Immature natural killer cell (primary cell): ENCODE data around the gene ETS1. TPM values are rescaled to one million over a fixed set of nuclear protein-coding genes. Genes with fewer than 3 reads are reported as not detected.
A peak's percentile ranks its signal among the peaks of the same experiment; 100 is the strongest.

Source experiments
- DNase-seq, 3 donors: peaks; one replicate each; pipeline ENCODE4 v3.0.0; 2022; ENCODE audit warnings: mixed read lengths in 1 of 3
- H3K27ac Mint-ChIP-seq, 6 donors: one replicate each; pipeline ENCODE4 v1.8.0; 2020; ENCODE audit warnings: mixed read lengths in 6 of 6, mild to moderate bottlenecking in 5 of 6, inconsistent platforms in 4 of 6, moderate library complexity in 3 of 6
- H3K27me3 Mint-ChIP-seq, 3 donors: one replicate each; pipeline ENCODE4 v1.8.0; 2020 to 2021; ENCODE audit warnings: low read depth in 3 of 3, mild to moderate bottlenecking in 3 of 3, mixed read lengths in 3 of 3, moderate library complexity in 3 of 3, inconsistent platforms in 1 of 3
- H3K36me3 Mint-ChIP-seq, 3 donors: one replicate each; pipeline ENCODE4 v1.8.0; 2020; ENCODE audit warnings: mixed read lengths in 3 of 3, inconsistent platforms in 2 of 3, mild to moderate bottlenecking in 2 of 3
- H3K4me1 Mint-ChIP-seq, 2 donors: one replicate each; pipeline ENCODE4 v1.8.0; 2020; ENCODE audit warnings: inconsistent platforms in 2 of 2, mild to moderate bottlenecking in 2 of 2, mixed read lengths in 2 of 2, moderate library complexity in 1 of 2
- H3K4me3 Mint-ChIP-seq, 5 donors: one replicate each; pipeline ENCODE4 v1.8.0; 2020; ENCODE audit warnings: mild to moderate bottlenecking in 5 of 5, mixed read lengths in 5 of 5, inconsistent platforms in 3 of 5, moderate library complexity in 3 of 5
- H3K9me3 Mint-ChIP-seq, 6 donors: one replicate each; pipeline ENCODE4 v1.8.0; 2020; ENCODE audit warnings: mild to moderate bottlenecking in 6 of 6, mixed read lengths in 6 of 6, inconsistent platforms in 4 of 6, moderate library complexity in 3 of 6
- polyA plus RNA-seq, 3 donors: library from polyadenylated mRNA; unstranded; fragments of 300-500 nt; fragmentation: Illumina TruSeq; gene quantifications; one replicate each; pipeline ENCODE4 v1.2.3, GENCODE V29; 2021

Gene ETS1
- polyA plus RNA-seq, 3 donors from 2014 or later: 264 to 329 (median 284) TPM

DNA sequence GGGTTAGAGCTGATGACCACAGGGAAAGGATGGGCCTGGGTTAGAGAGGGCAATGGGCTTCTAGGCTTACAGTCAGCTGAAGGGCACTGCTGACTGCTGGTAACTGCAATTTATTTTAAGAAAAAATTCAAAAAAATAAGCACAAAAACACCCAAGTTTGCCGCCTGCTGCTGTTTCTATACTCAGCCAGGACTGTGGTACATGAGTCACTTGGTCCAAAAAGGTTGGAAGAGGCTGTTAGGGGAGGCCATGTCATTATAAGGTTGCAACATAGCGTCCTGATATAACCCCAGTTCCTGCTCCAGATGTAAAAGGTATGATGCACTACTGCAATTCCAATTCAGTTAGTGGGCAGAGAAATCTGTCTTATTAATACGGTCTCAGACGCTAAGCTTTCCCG lies 98.9 kb downstream of the ETS1 start:
- H3K27ac Mint-ChIP-seq: peak overlapping the region; percentile 73 to 95 (median 89)
- H3K4me3 Mint-ChIP-seq: no peak overlapping the region
- peaks cover 5 to 12% (median 7%) of the 10 kb centered on the region in 3 donors for H3K27me3 Mint-ChIP-seq
- peaks cover 92 to 100% of the 10 kb centered on the region in 2 donors for H3K4me1 Mint-ChIP-seq
- H3K9me3 Mint-ChIP-seq: no peaks in the 10 kb centered on the region
- peaks cover 49 to 73% (median 59%) of the 10 kb centered on the region in 3 donors for H3K36me3 Mint-ChIP-seq
- no peak for DNase-seq

- peaks cover 5 to 13% (median 12%) of the 10 kb centered on the region in 3 donors for H3K27me3 Mint-ChIP-seq
- H3K9me3 Mint-ChIP-seq: no peaks in the 10 kb centered on the region
- H3K4me3 Mint-ChIP-seq: peak overlapping the region in 1 of 5 donors; percentile 10
- H3K27ac Mint-ChIP-seq: peak overlapping the region; percentile 73 to 95 (median 87)
- peaks cover 52 to 78% (median 64%) of the 10 kb centered on the region in 3 donors for H3K36me3 Mint-ChIP-seq
- DNase-seq: no peak
- H3K4me1 Mint-ChIP-seq: peaks cover 92 to 100% of the 10 kb centered on the region in 2 donors
Observed at GRCh38 chr11:128487978-128488377, 99.4 kb downstream of the ETS1 start.

DNA sequence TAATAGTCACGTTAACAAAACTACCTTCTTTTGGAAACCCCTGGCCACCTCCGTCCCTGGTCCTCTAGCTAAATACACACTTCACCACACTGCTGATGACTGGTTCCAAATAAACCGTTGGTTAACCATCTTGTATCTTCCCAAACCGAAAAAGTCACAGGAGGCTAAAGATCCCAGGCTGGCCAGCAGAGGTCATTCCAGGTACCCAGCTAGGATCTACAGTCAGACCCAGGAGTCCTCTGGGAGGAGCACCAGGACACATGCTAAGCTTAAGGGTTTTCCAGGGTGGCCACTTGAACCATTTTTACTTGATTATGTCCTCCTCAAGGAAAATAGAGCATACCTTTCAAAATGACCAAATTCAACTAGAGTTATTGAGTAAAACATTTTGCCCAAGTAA lies 103.2 kb downstream of the ETS1 start:
- DNase-seq: no peak
- Mint-ChIP-seq H3K9me3 (no peaks in the 10 kb centered on the region), H3K27me3 (peaks cover 5 to 17% (median 13%) of the 10 kb centered on the region in 3 donors), H3K4me3 (peak overlapping the region; percentile 55 to 89 (median 79)), H3K27ac (peak overlapping the region; percentile 96 to 99 (median 98)), H3K4me1 (peaks cover 92 to 100% of the 10 kb centered on the region in 2 donors), H3K36me3 (peaks cover 50 to 88% (median 69%) of the 10 kb centered on the region in 3 donors)

GRCh38 chr11:128483211-128483788 lies 104.1 kb downstream of the ETS1 start:
- H3K4me3 Mint-ChIP-seq: peak overlapping the region; percentile 73 to 89 (median 80)
- H3K4me1 Mint-ChIP-seq: peaks cover 92 to 100% of the 10 kb centered on the region in 2 donors
- H3K36me3 Mint-ChIP-seq: peaks cover 49 to 88% (median 70%) of the 10 kb centered on the region in 3 donors
- H3K27me3 Mint-ChIP-seq: peaks cover 6 to 17% (median 12%) of the 10 kb centered on the region in 3 donors
- DNase-seq: peak; percentile 42 to 56 (median 48)
- no peaks in the 10 kb centered on the region for H3K9me3 Mint-ChIP-seq
- peak overlapping the region; percentile 96 to 99 (median 98) for H3K27ac Mint-ChIP-seq

DNA sequence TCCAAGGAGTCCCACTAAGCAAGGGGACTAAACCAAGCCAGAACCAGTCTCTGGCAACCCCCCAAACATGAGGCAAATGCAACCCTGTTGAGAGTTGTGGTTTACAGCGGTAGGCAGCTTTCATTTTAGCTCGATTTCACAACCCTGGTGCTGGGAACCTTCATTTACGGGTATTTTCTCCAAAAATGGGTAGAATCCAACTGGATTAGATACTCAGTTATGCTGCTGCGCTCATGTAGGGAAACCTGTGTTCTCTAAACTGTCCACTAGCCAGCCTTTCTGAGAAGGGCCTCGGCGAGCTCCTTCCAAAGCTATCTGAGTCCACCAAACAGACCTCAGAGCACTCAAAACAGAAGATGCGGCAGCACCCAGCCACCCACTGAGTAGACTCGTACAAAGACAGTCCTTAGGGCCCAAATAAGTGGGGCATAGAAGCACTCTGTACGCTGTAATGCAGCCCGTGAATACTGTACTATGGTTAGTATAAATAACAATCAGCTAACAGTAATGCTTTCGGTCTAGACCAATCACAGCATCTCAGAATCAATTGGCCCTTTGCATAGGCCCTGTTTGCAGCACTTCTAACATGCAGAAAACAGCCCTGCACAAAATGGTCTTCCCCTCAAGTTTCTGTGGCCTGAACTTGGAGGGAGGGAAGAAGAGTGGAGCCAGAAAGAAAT lies 104.7 kb downstream of the ETS1 start:
- peak; percentile 69 to 77 (median 76) for DNase-seq
- peak overlapping the region; percentile 96 to 99 (median 98) for H3K27ac Mint-ChIP-seq
- peaks cover 6 to 17% (median 11%) of the 10 kb centered on the region in 3 donors for H3K27me3 Mint-ChIP-seq
- H3K4me3 Mint-ChIP-seq: peak overlapping the region; percentile 73 to 89 (median 80)
- peaks cover 94 to 100% of the 10 kb centered on the region in 2 donors for H3K4me1 Mint-ChIP-seq
- no peaks in the 10 kb centered on the region for H3K9me3 Mint-ChIP-seq
- H3K36me3 Mint-ChIP-seq: peaks cover 52 to 88% (median 74%) of the 10 kb centered on the region in 3 donors

GRCh38 chr11:128482092-128482491 lies 105.3 kb downstream of the ETS1 start:
- Mint-ChIP-seq H3K9me3 (no peaks in the 10 kb centered on the region), H3K36me3 (peaks cover 53 to 91% (median 76%) of the 10 kb centered on the region in 3 donors), H3K27ac (peak overlapping the region; percentile 96 to 99 (median 98)), H3K4me1 (peaks cover 98 to 100% of the 10 kb centered on the region in 2 donors), H3K27me3 (peaks cover 6 to 17% (median 11%) of the 10 kb centered on the region in 3 donors), H3K4me3 (peak overlapping the region; percentile 73 to 89 (median 80))
- peak in 1 of 3 donors; percentile 40 for DNase-seq

DNA sequence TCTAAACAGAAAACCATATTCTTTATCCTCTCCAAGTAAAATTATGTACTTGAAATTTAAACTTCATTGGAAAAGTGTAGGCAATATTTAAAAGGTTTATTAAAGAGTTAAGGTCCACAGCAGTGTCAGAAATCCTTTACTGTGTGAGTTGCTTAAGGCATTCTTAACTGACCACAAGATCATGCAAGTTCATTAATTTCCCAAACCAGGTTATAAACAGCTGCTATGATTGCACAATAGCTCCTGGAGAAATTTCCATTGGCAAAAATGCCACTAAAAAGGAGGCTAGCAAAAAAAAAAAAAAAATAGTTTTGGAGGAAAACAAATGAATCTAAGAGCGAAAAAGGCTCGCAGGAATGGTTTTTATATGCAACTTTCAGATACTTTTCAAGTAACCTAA lies 106.2 kb downstream of the ETS1 start:
- peaks cover 57 to 91% (median 78%) of the 10 kb centered on the region in 3 donors for H3K36me3 Mint-ChIP-seq
- H3K4me3 Mint-ChIP-seq: peak overlapping the region; percentile 40 to 89 (median 80)
- peaks cover 6 to 23% (median 11%) of the 10 kb centered on the region in 3 donors for H3K27me3 Mint-ChIP-seq
- no peak for DNase-seq
- peak overlapping the region; percentile 96 to 99 (median 98) for H3K27ac Mint-ChIP-seq
- no peaks in the 10 kb centered on the region for H3K9me3 Mint-ChIP-seq
- H3K4me1 Mint-ChIP-seq: peaks cover 98 to 100% of the 10 kb centered on the region in 2 donors

DNA sequence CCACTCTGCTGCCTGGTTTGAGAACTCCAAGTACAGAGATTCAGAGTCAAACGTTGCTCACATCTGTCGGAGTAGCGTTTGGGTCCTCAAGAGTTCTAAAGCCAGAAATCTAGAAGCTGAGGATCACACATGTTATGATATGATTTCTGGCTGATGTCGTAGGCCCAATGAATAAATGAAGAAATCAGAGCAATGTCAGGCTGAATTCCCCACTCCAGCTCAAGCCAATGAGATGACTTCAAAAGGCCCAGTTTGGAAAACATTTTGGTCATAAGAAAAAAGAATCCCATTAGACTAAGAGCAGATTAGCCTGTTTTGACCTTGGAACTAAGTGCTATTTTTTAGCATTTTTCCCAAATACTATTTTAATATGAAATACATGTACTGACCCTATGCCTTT lies 106.7 kb downstream of the ETS1 start:
- H3K4me3 Mint-ChIP-seq: peak overlapping the region; percentile 40 to 89 (median 61)
- peak overlapping the region; percentile 96 to 99 (median 98) for H3K27ac Mint-ChIP-seq
- peaks cover 6 to 24% (median 11%) of the 10 kb centered on the region in 3 donors for H3K27me3 Mint-ChIP-seq
- no peaks in the 10 kb centered on the region for H3K9me3 Mint-ChIP-seq
- no peak for DNase-seq
- peaks cover 58 to 90% (median 73%) of the 10 kb centered on the region in 3 donors for H3K36me3 Mint-ChIP-seq
- peaks cover 99 to 100% of the 10 kb centered on the region in 2 donors for H3K4me1 Mint-ChIP-seq

DNA sequence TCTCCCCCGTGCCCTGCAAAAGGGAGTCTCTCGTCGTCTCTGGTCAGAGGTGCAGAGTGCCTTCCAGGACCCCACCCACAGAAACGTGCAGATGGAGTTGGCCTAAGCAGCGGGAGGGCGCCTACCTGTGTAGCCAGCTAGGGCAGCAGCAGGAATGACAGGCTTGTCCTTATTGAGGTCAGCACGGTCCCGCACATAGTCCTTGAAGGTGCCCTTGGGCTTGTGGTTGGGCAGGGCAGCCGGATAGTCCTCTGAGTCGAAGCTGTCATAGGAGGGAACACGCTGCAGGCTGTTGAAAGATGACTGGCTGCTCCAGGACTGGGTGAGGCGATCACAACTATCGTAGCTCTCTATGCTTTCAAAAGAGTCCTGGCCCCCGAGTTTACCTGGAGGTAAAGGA lies 107.3 kb downstream of the ETS1 start:
- peak overlapping the region; percentile 96 to 99 (median 98) for H3K27ac Mint-ChIP-seq
- no peak for DNase-seq
- peaks cover 6 to 29% (median 11%) of the 10 kb centered on the region in 3 donors for H3K27me3 Mint-ChIP-seq
- H3K4me1 Mint-ChIP-seq: peaks cover 100% of the 10 kb centered on the region in 2 donors
- H3K36me3 Mint-ChIP-seq: peaks cover 56 to 87% (median 69%) of the 10 kb centered on the region in 3 donors
- H3K4me3 Mint-ChIP-seq: peak overlapping the region; percentile 34 to 89 (median 61)
- no peaks in the 10 kb centered on the region for H3K9me3 Mint-ChIP-seq

- no peaks in the 10 kb centered on the region for H3K9me3 Mint-ChIP-seq
- peaks cover 100% of the 10 kb centered on the region in 2 donors for H3K4me1 Mint-ChIP-seq
- H3K27ac Mint-ChIP-seq: peak overlapping the region; percentile 96 to 99 (median 98)
- H3K4me3 Mint-ChIP-seq: peak overlapping the region; percentile 16 to 66 (median 38)
- peaks cover 56 to 85% (median 67%) of the 10 kb centered on the region in 3 donors for H3K36me3 Mint-ChIP-seq
- no peak for DNase-seq
- H3K27me3 Mint-ChIP-seq: peaks cover 4 to 29% (median 6%) of the 10 kb centered on the region in 3 donors
Observed at GRCh38 chr11:128479144-128479543, 108.2 kb downstream of the ETS1 start.

DNA sequence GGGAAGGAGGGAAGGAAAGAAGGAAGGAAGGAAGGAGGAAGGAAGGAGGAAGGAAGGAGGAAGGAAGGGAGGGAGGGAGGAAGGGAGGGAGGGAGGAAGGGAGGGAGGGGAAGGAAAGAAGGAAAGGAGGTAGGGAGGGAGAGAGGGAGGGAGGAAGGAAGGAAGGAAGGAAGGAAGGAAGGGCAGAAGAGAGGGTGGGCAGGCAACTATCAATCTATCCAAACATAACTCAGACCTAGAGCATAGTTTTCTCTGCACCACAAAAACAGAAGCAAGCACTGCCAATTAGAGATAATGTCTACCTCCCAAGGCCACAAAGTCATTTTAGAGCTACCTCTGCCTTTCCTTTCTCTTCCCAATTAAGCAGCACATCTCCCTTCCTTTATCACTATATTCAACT lies 109.1 kb downstream of the ETS1 start:
- H3K27ac Mint-ChIP-seq: peak overlapping the region; percentile 96 to 99 (median 98)
- no peak for DNase-seq
- H3K36me3 Mint-ChIP-seq: peaks cover 48 to 84% (median 60%) of the 10 kb centered on the region in 3 donors
- no peaks in the 10 kb centered on the region for H3K9me3 Mint-ChIP-seq
- H3K27me3 Mint-ChIP-seq: peaks cover 3 to 26% (median 4%) of the 10 kb centered on the region in 3 donors
- peak overlapping the region; percentile 19 to 70 (median 49) for H3K4me3 Mint-ChIP-seq
- H3K4me1 Mint-ChIP-seq: peaks cover 100% of the 10 kb centered on the region in 2 donors

GRCh38 chr11:128477811-128478210 lies 109.5 kb downstream of the ETS1 start:
- H3K4me1 Mint-ChIP-seq: peaks cover 100% of the 10 kb centered on the region in 2 donors
- peaks cover 47 to 83% (median 58%) of the 10 kb centered on the region in 3 donors for H3K36me3 Mint-ChIP-seq
- peaks cover 1 to 21% (median 4%) of the 10 kb centered on the region in 3 donors for H3K27me3 Mint-ChIP-seq
- no peaks in the 10 kb centered on the region for H3K9me3 Mint-ChIP-seq
- no peak for DNase-seq
- H3K27ac Mint-ChIP-seq: peak overlapping the region; percentile 91 to 99 (median 98)
- H3K4me3 Mint-ChIP-seq: peak overlapping the region; percentile 2 to 78 (median 72)

- Mint-ChIP-seq H3K36me3 (peaks cover 47 to 86% (median 63%) of the 10 kb centered on the region in 3 donors), H3K9me3 (no peaks in the 10 kb centered on the region), H3K27ac (peak overlapping the region; percentile 91 to 99 (median 98)), H3K4me1 (peaks cover 100% of the 10 kb centered on the region in 2 donors), H3K4me3 (peak overlapping the region; percentile 71 to 76 (median 75)), H3K27me3 (peaks cover 1 to 23% (median 7%) of the 10 kb centered on the region in 3 donors)
- no peak for DNase-seq
Observed at GRCh38 chr11:128477278-128477677, 110.1 kb downstream of the ETS1 start.
